Measurements from ENCODE around the gene DAPK1. TPM values are rescaled to one million over a fixed set of nuclear protein-coding genes. Genes with fewer than 3 reads are reported as not detected.

The DAPK1 gene
- polyA plus RNA-seq, 1 experiment = 0.12 TPM

GRCh38 chr9:87630846-87631245, 133.2 kb downstream of the DAPK1 start:
- ChIA-PET POLR2A (no interaction called here), CTCF (no interaction called here)
- Histone ChIP-seq H3K27me3 (ENCODE audit: control insufficient read depth, insufficient read depth, low read length) (no peaks in the 10 kb centered on the region), H3K4me3 (ENCODE audit: low read depth, low read length) (no peak overlapping the region), H3K27ac (ENCODE audit: low read depth, low read length) (no peak overlapping the region), H3K9me3 (ENCODE audit: control insufficient read depth, insufficient read depth, low read length) (no peaks in the 10 kb centered on the region)
- TF ChIP-seq CTCF (IDR thresholded peaks at IDR 0.05; ENCODE audit: low read depth, low read length) = no peak
- no peak for DNase-seq (ENCODE audit: low read depth, low spot score)

GRCh38 chr9:87635656-87636501, 138.2 kb downstream of the DAPK1 start:
- peaks cover 4% of the 10 kb centered on the region for H3K27me3 ChIP-seq (ENCODE audit: control insufficient read depth, insufficient read depth, low read length)
- ChIA-PET CTCF (no interaction called here), POLR2A (no interaction called here)
- no peak for TF ChIP-seq CTCF (IDR thresholded peaks at IDR 0.05; ENCODE audit: low read depth, low read length)
- H3K4me3 ChIP-seq (ENCODE audit: low read depth, low read length) = no peak overlapping the region
- H3K9me3 ChIP-seq (ENCODE audit: control insufficient read depth, insufficient read depth, low read length) = no peaks in the 10 kb centered on the region
- no peak overlapping the region for H3K27ac ChIP-seq (ENCODE audit: low read depth, low read length)
- no peak for DNase-seq (ENCODE audit: low read depth, low spot score)

- H3K9me3 ChIP-seq (ENCODE audit: control insufficient read depth, insufficient read depth, low read length) = no peaks in the 10 kb centered on the region
- CTCF ChIA-PET = no interaction called here
- TF ChIP-seq CTCF (IDR thresholded peaks at IDR 0.05; ENCODE audit: low read depth, low read length) = no peak
- POLR2A ChIA-PET = no interaction called here
- no peak overlapping the region for H3K4me3 ChIP-seq (ENCODE audit: low read depth, low read length)
- no peak for DNase-seq (ENCODE audit: low read depth, low spot score)
- peaks cover 7% of the 10 kb centered on the region for H3K27me3 ChIP-seq (ENCODE audit: control insufficient read depth, insufficient read depth, low read length)
- no peak overlapping the region for H3K27ac ChIP-seq (ENCODE audit: low read depth, low read length)
These were observed 140.6 kb downstream of the DAPK1 start for GRCh38 chr9:87638292-87638691.

GRCh38 chr9:87639949-87640348, 142.3 kb downstream of the DAPK1 start:
- POLR2A ChIA-PET = no interaction called here
- TF ChIP-seq CTCF (IDR thresholded peaks at IDR 0.05; ENCODE audit: low read depth, low read length) = no peak
- CTCF ChIA-PET = no interaction called here
- Histone ChIP-seq H3K27ac (ENCODE audit: low read depth, low read length) (no peak overlapping the region), H3K9me3 (ENCODE audit: control insufficient read depth, insufficient read depth, low read length) (no peaks in the 10 kb centered on the region), H3K27me3 (ENCODE audit: control insufficient read depth, insufficient read depth, low read length) (peaks cover 11% of the 10 kb centered on the region), H3K4me3 (ENCODE audit: low read depth, low read length) (no peak overlapping the region)
- no peak for DNase-seq (ENCODE audit: low read depth, low spot score)

- no peak overlapping the region for H3K27ac ChIP-seq (ENCODE audit: low read depth, low read length)
- H3K27me3 ChIP-seq (ENCODE audit: control insufficient read depth, insufficient read depth, low read length) = peaks cover 11% of the 10 kb centered on the region
- no peak for TF ChIP-seq CTCF (IDR thresholded peaks at IDR 0.05; ENCODE audit: low read depth, low read length)
- H3K9me3 ChIP-seq (ENCODE audit: control insufficient read depth, insufficient read depth, low read length) = no peaks in the 10 kb centered on the region
- ChIA-PET POLR2A (no interaction called here), CTCF (no interaction called here)
- no peak for DNase-seq (ENCODE audit: low read depth, low spot score)
- H3K4me3 ChIP-seq (ENCODE audit: low read depth, low read length) = no peak overlapping the region
These were observed 142.7 kb downstream of the DAPK1 start for GRCh38 chr9:87640385-87640795.

Measured in AG04450 (cell line).